Trophoblast cell (in vitro differentiated cells and primary cell): ENCODE measurements around the gene CROCC2.

Experiments
- DNase-seq, 2 donors: peaks; one replicate each; pipeline ENCODE4 v3.0.0-alpha.2; 2016
- H2AFZ ChIP-seq: 2 replicates; pipeline ENCODE4 v1.6.1; 2013; ENCODE audit warnings: low read length, moderate library complexity, mild to moderate bottlenecking; ENCODE audit not compliant: insufficient read depth, poor library complexity
- H2AK5ac ChIP-seq: 2 replicates; pipeline ENCODE4 v1.6.1; 2013; ENCODE audit warnings: mild to moderate bottlenecking, low read length
- H2BK120ac ChIP-seq: 2 replicates; pipeline ENCODE4 v1.6.1; 2013; ENCODE audit warnings: low read length, mild to moderate bottlenecking, moderate library complexity; ENCODE audit not compliant: insufficient read depth, poor library complexity
- H2BK12ac ChIP-seq: 2 replicates; pipeline ENCODE4 v1.6.1; 2013; ENCODE audit warnings: mild to moderate bottlenecking, low read length, moderate library complexity
- H2BK5ac ChIP-seq: 2 replicates; pipeline ENCODE4 v1.6.1; 2013; ENCODE audit warnings: low read length, low read depth, moderate library complexity, mild to moderate bottlenecking; ENCODE audit not compliant: poor library complexity
- H3K14ac ChIP-seq: 2 replicates; pipeline ENCODE4 v1.6.1; 2013; ENCODE audit warnings: mild to moderate bottlenecking, low read length
- H3K18ac ChIP-seq: 2 replicates; pipeline ENCODE4 v1.6.1; 2013; ENCODE audit warnings: mild to moderate bottlenecking, low read length
- H3K23ac ChIP-seq: 2 replicates; pipeline ENCODE4 v1.6.1; 2013; ENCODE audit warnings: low read length
- H3K27ac ChIP-seq: 2 replicates; pipeline ENCODE4 v1.5.1; 2013; ENCODE audit warnings: low read depth, mild to moderate bottlenecking, inconsistent platforms, low read length, moderate library complexity
- H3K27me3 ChIP-seq: 2 replicates; pipeline ENCODE4 v1.6.1; 2013; ENCODE audit warnings: inconsistent platforms, mild to moderate bottlenecking, low read length, moderate library complexity; ENCODE audit not compliant: insufficient read depth
- H3K36me3 ChIP-seq, 2 experiments: 1 replicate in 1 of 2; 2 replicates in 1 of 2; pipeline ENCODE4 v1.6.1; 2013; ENCODE audit warnings: low read length in 2 of 2, mild to moderate bottlenecking in 2 of 2, moderate library complexity in 1 of 2; ENCODE audit not compliant: insufficient read depth in 2 of 2, control insufficient read depth in 1 of 2
- H3K4ac ChIP-seq: 2 replicates; pipeline ENCODE4 v1.6.1; 2013; ENCODE audit warnings: low read depth, mild to moderate bottlenecking, low read length, moderate library complexity
- H3K4me1 ChIP-seq, 2 experiments: 1 replicate in 1 of 2; 2 replicates in 1 of 2; pipeline ENCODE4 v1.6.1; 2013; ENCODE audit warnings: low read length in 2 of 2, mild to moderate bottlenecking in 2 of 2, moderate library complexity in 1 of 2; ENCODE audit not compliant: insufficient read depth in 2 of 2, control insufficient read depth in 1 of 2
- H3K4me2 ChIP-seq: 2 replicates; pipeline ENCODE4 v1.6.1; 2013; ENCODE audit warnings: inconsistent platforms, mild to moderate bottlenecking, low read length, moderate library complexity
- H3K4me3 ChIP-seq: 2 replicates; pipeline ENCODE4 v1.5.1; 2013; ENCODE audit warnings: mild to moderate bottlenecking, low read depth, low read length, inconsistent platforms
- H3K79me1 ChIP-seq: one replicate; pipeline ENCODE4 v1.6.1; 2013; ENCODE audit warnings: low read length
- H3K79me2 ChIP-seq: 2 replicates; pipeline ENCODE4 v1.6.1; 2013; ENCODE audit warnings: low read length, mild to moderate bottlenecking; ENCODE audit not compliant: control insufficient read depth, insufficient read depth, poor library complexity
- H3K9ac ChIP-seq: 2 replicates; pipeline ENCODE4 v1.6.1; 2013; ENCODE audit warnings: mild to moderate bottlenecking, low read length
- H3K9me3 ChIP-seq: 2 replicates; pipeline ENCODE4 v1.6.1; 2013; ENCODE audit warnings: low read depth, mild to moderate bottlenecking, control low read depth, inconsistent platforms, low read length; ENCODE audit not compliant: insufficient read depth
- H4K12ac ChIP-seq: 2 replicates; pipeline ENCODE4 v1.6.1; 2013; ENCODE audit warnings: low read depth, mild to moderate bottlenecking, low read length, moderate library complexity
- H4K8ac ChIP-seq: 2 replicates; pipeline ENCODE4 v1.6.1; 2013; ENCODE audit warnings: low read depth, mild to moderate bottlenecking, low read length, moderate library complexity
- H4K91ac ChIP-seq: one replicate; pipeline ENCODE4 v1.6.1; 2013; ENCODE audit warnings: low read depth, mild to moderate bottlenecking, low read length, moderate library complexity
- WGBS: extraction: QIAGEN DNeasy Blood & Tissue Kit; methylation state at CpG from one replicate; pipeline ENCODE4 v1.1.7; 2013; ENCODE audit warnings: missing lambda C conversion rate; ENCODE audit not compliant: insufficient read length, insufficient coverage; ENCODE audit errors: extremely low coverage; 5-methylcytosine and 5-hydroxymethylcytosine counted together

CROCC2 gene

GRCh38 chr2:240960971-240961876, 55.1 kb downstream of the CROCC2 start:
- H2AK5ac ChIP-seq, result no peak overlapping the region
- no peak overlapping the region for H3K27ac ChIP-seq
- H3K4me3 ChIP-seq, result peak overlapping the region; percentile 48
- H3K4me2 ChIP-seq, result no peak overlapping the region
- H3K9ac ChIP-seq, result no peak overlapping the region
- H2AFZ ChIP-seq, result no peak overlapping the region
- H3K4me1 ChIP-seq, result no peaks in the 10 kb centered on the region
- H2BK5ac ChIP-seq, result no peak overlapping the region
- H4K91ac ChIP-seq, result no peak overlapping the region
- no peak overlapping the region for H3K4ac ChIP-seq
- H3K36me3 ChIP-seq, result no peaks in the 10 kb centered on the region
- H3K9me3 ChIP-seq, result peaks cover 7% of the 10 kb centered on the region
- no peak overlapping the region for H4K8ac ChIP-seq
- H3K27me3 ChIP-seq, result no peaks in the 10 kb centered on the region
- H4K12ac ChIP-seq, result no peak overlapping the region
- no peak overlapping the region for H3K18ac ChIP-seq
- no peaks in the 10 kb centered on the region for H3K79me2 ChIP-seq
- no peak overlapping the region for H3K14ac ChIP-seq
- H2BK120ac ChIP-seq, result no peak overlapping the region
- DNase-seq, result no peak
- H2BK12ac ChIP-seq, result no peak overlapping the region
- no peaks in the 10 kb centered on the region for H3K79me1 ChIP-seq
- H3K23ac ChIP-seq, result peak overlapping the region; percentile 13
- no CpG with 5 or more reads among the region's 27 CpGs for WGBS

GRCh38 chr2:240961910-240962299, 55.8 kb downstream of the CROCC2 start:
- Histone ChIP-seq H3K18ac (no peak overlapping the region), H3K23ac (no peak overlapping the region), H2AFZ (no peak overlapping the region), H3K27me3 (no peaks in the 10 kb centered on the region), H4K91ac (no peak overlapping the region), H3K14ac (no peak overlapping the region), H3K4ac (no peak overlapping the region), H2BK5ac (no peak overlapping the region), H3K9me3 (peaks cover 7% of the 10 kb centered on the region), H4K12ac (no peak overlapping the region), H3K4me2 (no peak overlapping the region), H3K4me1 (no peaks in the 10 kb centered on the region), H3K79me1 (no peaks in the 10 kb centered on the region), H3K27ac (no peak overlapping the region), H4K8ac (no peak overlapping the region), H3K36me3 (no peaks in the 10 kb centered on the region), H3K9ac (no peak overlapping the region), H2BK120ac (no peak overlapping the region), H3K4me3 (no peak overlapping the region), H2BK12ac (no peak overlapping the region), H3K79me2 (no peaks in the 10 kb centered on the region), H2AK5ac (no peak overlapping the region)
- DNase-seq, result no peak
- WGBS, result no CpG with 5 or more reads among the region's 12 CpGs

- H3K27ac ChIP-seq, result no peak overlapping the region
Observed at GRCh38 chr2:240962300-240963064, 56.3 kb downstream of the CROCC2 start.

GRCh38 chr2:240963065-240963867, 57.1 kb downstream of the CROCC2 start:
- DNase-seq, result no peak
- Histone ChIP-seq H3K4me1 (no peaks in the 10 kb centered on the region), H3K4me2 (no peak overlapping the region), H3K18ac (no peak overlapping the region), H3K23ac (no peak overlapping the region), H3K27me3 (no peaks in the 10 kb centered on the region), H3K9me3 (peaks cover 7% of the 10 kb centered on the region), H3K79me2 (no peaks in the 10 kb centered on the region), H3K36me3 (no peaks in the 10 kb centered on the region), H4K8ac (no peak overlapping the region), H2AK5ac (no peak overlapping the region), H2BK120ac (no peak overlapping the region), H3K9ac (no peak overlapping the region), H4K91ac (no peak overlapping the region), H2BK12ac (no peak overlapping the region), H3K4me3 (no peak overlapping the region), H3K27ac (no peak overlapping the region), H3K79me1 (no peaks in the 10 kb centered on the region), H2BK5ac (no peak overlapping the region), H4K12ac (no peak overlapping the region), H3K4ac (no peak overlapping the region), H2AFZ (no peak overlapping the region), H3K14ac (no peak overlapping the region)
- WGBS, result no CpG with 5 or more reads among the region's 33 CpGs

More at GRCh38 chr2:240962300-240963064, 56.3 kb downstream of the CROCC2 start:
- Histone ChIP-seq H3K4me1 (no peaks in the 10 kb centered on the region), H3K9me3 (peaks cover 7% of the 10 kb centered on the region), H3K9ac (no peak overlapping the region), H3K14ac (no peak overlapping the region), H3K79me2 (no peaks in the 10 kb centered on the region), H3K18ac (no peak overlapping the region), H3K79me1 (no peaks in the 10 kb centered on the region), H3K4me2 (no peak overlapping the region), H2BK120ac (no peak overlapping the region), H3K4me3 (no peak overlapping the region), H3K36me3 (no peaks in the 10 kb centered on the region), H4K91ac (no peak overlapping the region), H4K12ac (no peak overlapping the region), H2AFZ (no peak overlapping the region), H4K8ac (no peak overlapping the region), H2AK5ac (no peak overlapping the region), H2BK5ac (no peak overlapping the region), H3K4ac (no peak overlapping the region), H2BK12ac (no peak overlapping the region), H3K27me3 (no peaks in the 10 kb centered on the region), H3K23ac (no peak overlapping the region)
- DNase-seq, result no peak
- no CpG with 5 or more reads among the region's 29 CpGs for WGBS
